ENCODE measurements around the gene FNDC7. TPM values are rescaled to one million over a fixed set of nuclear protein-coding genes. Genes with fewer than 3 reads are reported as not detected.
A peak's percentile ranks its signal among the peaks of the same experiment; 100 is the strongest.

The FNDC7 gene
- total and polyA plus RNA-seq, 9 of the 15 experiments (the other 6 are each of a cell fraction or from before 2014, with no cell fraction given), result not detected

DNA sequence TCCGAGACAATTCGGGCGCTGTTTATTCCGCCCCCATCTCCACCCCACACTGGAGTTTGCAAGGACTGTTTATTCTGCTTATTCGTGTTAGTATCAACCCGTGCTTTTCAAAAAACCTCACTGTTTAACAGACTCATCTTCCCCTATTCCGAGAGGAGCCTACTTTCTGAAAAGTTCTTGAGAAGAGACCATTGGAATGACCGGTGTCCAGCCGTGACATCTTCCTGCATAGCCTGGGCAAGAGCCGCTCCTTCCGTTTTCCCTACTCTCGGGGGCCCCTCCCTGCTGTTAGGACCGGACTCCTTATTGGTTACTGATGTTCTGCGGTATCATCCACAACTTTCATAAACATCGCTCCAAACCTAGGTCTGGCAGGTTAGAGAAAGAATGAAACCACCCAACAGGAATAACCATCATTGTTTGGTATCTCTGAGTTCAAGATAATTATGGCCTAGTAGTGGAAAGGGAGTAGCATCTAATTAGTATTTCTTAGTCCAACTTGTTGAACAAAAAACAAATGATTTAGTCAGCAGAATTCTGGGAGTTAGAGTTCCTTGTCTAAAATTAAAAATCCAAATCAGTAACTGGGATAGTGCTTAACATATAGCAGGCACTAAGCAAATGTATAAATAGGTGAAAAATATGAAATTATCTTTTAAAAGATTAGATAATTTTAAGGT lies 34.6 kb downstream of the FNDC7 start (continued):
- TF ChIP-seq, protein P1, sequence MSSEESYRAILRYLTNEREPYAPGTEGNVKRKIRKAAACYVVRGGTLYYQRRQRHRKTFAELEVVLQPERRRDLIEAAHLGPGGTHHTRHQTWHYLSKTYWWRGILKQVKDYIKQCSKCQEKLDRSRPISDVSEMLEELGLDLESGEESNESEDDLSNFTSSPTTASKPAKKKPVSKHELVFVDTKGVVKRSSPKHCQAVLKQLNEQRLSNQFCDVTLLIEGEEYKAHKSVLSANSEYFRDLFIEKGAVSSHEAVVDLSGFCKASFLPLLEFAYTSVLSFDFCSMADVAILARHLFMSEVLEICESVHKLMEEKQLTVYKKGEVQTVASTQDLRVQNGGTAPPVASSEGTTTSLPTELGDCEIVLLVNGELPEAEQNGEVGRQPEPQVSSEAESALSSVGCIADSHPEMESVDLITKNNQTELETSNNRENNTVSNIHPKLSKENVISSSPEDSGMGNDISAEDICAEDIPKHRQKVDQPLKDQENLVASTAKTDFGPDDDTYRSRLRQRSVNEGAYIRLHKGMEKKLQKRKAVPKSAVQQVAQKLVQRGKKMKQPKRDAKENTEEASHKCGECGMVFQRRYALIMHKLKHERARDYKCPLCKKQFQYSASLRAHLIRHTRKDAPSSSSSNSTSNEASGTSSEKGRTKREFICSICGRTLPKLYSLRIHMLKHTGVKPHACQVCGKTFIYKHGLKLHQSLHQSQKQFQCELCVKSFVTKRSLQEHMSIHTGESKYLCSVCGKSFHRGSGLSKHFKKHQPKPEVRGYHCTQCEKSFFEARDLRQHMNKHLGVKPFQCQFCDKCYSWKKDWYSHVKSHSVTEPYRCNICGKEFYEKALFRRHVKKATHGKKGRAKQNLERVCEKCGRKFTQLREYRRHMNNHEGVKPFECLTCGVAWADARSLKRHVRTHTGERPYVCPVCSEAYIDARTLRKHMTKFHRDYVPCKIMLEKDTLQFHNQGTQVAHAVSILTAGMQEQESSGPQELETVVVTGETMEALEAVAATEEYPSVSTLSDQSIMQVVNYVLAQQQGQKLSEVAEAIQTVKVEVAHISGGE (CRISPR knock-in tag; IDR thresholded peaks at IDR 0.05), result peak in 1 of 3 experiments; percentile 36; a peak in 1 of 6 replicates
- TF ChIP-seq PHTF2 (CRISPR knock-in tag; IDR thresholded peaks at IDR 0.05), result no peak
- no peak; the same call in 1 of the 2 replicates for TF ChIP-seq HDAC2 (IDR thresholded peaks at IDR 0.05)
- no peak for TF ChIP-seq ILF3 (IDR thresholded peaks at IDR 0.05; ENCODE audit: borderline replicate concordance)
- no peak for TF ChIP-seq NFIX (CRISPR knock-in tag; IDR thresholded peaks at IDR 0.05; ENCODE audit: low read depth)
- TF ChIP-seq, protein P2, sequence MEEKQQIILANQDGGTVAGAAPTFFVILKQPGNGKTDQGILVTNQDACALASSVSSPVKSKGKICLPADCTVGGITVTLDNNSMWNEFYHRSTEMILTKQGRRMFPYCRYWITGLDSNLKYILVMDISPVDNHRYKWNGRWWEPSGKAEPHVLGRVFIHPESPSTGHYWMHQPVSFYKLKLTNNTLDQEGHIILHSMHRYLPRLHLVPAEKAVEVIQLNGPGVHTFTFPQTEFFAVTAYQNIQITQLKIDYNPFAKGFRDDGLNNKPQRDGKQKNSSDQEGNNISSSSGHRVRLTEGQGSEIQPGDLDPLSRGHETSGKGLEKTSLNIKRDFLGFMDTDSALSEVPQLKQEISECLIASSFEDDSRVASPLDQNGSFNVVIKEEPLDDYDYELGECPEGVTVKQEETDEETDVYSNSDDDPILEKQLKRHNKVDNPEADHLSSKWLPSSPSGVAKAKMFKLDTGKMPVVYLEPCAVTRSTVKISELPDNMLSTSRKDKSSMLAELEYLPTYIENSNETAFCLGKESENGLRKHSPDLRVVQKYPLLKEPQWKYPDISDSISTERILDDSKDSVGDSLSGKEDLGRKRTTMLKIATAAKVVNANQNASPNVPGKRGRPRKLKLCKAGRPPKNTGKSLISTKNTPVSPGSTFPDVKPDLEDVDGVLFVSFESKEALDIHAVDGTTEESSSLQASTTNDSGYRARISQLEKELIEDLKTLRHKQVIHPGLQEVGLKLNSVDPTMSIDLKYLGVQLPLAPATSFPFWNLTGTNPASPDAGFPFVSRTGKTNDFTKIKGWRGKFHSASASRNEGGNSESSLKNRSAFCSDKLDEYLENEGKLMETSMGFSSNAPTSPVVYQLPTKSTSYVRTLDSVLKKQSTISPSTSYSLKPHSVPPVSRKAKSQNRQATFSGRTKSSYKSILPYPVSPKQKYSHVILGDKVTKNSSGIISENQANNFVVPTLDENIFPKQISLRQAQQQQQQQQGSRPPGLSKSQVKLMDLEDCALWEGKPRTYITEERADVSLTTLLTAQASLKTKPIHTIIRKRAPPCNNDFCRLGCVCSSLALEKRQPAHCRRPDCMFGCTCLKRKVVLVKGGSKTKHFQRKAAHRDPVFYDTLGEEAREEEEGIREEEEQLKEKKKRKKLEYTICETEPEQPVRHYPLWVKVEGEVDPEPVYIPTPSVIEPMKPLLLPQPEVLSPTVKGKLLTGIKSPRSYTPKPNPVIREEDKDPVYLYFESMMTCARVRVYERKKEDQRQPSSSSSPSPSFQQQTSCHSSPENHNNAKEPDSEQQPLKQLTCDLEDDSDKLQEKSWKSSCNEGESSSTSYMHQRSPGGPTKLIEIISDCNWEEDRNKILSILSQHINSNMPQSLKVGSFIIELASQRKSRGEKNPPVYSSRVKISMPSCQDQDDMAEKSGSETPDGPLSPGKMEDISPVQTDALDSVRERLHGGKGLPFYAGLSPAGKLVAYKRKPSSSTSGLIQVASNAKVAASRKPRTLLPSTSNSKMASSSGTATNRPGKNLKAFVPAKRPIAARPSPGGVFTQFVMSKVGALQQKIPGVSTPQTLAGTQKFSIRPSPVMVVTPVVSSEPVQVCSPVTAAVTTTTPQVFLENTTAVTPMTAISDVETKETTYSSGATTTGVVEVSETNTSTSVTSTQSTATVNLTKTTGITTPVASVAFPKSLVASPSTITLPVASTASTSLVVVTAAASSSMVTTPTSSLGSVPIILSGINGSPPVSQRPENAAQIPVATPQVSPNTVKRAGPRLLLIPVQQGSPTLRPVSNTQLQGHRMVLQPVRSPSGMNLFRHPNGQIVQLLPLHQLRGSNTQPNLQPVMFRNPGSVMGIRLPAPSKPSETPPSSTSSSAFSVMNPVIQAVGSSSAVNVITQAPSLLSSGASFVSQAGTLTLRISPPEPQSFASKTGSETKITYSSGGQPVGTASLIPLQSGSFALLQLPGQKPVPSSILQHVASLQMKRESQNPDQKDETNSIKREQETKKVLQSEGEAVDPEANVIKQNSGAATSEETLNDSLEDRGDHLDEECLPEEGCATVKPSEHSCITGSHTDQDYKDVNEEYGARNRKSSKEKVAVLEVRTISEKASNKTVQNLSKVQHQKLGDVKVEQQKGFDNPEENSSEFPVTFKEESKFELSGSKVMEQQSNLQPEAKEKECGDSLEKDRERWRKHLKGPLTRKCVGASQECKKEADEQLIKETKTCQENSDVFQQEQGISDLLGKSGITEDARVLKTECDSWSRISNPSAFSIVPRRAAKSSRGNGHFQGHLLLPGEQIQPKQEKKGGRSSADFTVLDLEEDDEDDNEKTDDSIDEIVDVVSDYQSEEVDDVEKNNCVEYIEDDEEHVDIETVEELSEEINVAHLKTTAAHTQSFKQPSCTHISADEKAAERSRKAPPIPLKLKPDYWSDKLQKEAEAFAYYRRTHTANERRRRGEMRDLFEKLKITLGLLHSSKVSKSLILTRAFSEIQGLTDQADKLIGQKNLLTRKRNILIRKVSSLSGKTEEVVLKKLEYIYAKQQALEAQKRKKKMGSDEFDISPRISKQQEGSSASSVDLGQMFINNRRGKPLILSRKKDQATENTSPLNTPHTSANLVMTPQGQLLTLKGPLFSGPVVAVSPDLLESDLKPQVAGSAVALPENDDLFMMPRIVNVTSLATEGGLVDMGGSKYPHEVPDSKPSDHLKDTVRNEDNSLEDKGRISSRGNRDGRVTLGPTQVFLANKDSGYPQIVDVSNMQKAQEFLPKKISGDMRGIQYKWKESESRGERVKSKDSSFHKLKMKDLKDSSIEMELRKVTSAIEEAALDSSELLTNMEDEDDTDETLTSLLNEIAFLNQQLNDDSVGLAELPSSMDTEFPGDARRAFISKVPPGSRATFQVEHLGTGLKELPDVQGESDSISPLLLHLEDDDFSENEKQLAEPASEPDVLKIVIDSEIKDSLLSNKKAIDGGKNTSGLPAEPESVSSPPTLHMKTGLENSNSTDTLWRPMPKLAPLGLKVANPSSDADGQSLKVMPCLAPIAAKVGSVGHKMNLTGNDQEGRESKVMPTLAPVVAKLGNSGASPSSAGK (IDR thresholded peaks at IDR 0.05), result no peak
- no peak for TF ChIP-seq HEY1 (CRISPR knock-in tag; IDR thresholded peaks at IDR 0.05; ENCODE audit: borderline replicate concordance)
- TF ChIP-seq ZNF780A (CRISPR knock-in tag; IDR thresholded peaks at IDR 0.05), result no peak
- no peak for TF ChIP-seq EWSR1 (IDR thresholded peaks at IDR 0.05; ENCODE audit: borderline replicate concordance, low read depth, partially characterized antibody)
- no peak for TF ChIP-seq ZNF146 (CRISPR knock-in tag; IDR thresholded peaks at IDR 0.05; ENCODE audit: unreplicated experiment)
- TF ChIP-seq RAD21 (CRISPR knock-in tag; conservative IDR thresholded peaks at IDR 0.05 in 1 of 2, IDR thresholded peaks at IDR 0.05 in 1 of 2), result no peak
- TF ChIP-seq PHB (CRISPR knock-in tag; IDR thresholded peaks at IDR 0.05), result no peak
